A673 (cell line): ENCODE measurements around the gene BDKRB1.

Experiments used
- CTCF ChIP-seq: fragments of 300-800, 200-600 bp; sonication (generic); conservative IDR thresholded peaks from 2 replicates; pipeline ENCODE4 v1.5.1; 2017; ENCODE audit warnings: low read depth, mild to moderate bottlenecking, antibody characterized with exemption, low read length, moderate library complexity, mixed read lengths
- EZH2 ChIP-seq: fragments of 200-600 bp; sonication (generic); IDR thresholded peaks from 2 replicates; pipeline ENCODE4 v1.6.1; 2017; ENCODE audit warnings: borderline replicate concordance, low read depth, mild to moderate bottlenecking, mixed read lengths, antibody characterized with exemption, low read length; ENCODE audit not compliant: poor library complexity, severe bottlenecking

DNA sequence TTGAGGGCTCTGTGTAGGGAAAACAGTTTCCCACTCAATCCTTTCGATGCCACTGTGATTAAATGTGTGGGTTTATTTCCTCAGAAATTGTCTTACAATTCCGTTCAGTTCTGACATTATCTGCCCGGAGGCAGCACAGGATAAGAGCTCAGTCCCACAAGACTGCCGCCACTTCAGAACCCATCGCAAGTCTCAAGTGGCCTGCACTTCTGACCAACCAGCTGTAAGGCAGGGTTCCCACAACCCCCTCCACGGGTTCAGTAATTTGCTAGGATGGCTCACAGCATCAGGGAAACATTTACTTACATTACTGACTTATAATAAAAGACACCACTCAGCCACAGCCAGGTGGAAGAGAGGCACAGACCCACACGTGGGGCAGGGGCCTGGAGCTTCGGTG lies 34.2 kb upstream of the BDKRB1 start:
- TF ChIP-seq CTCF (no peak), EZH2 (no peak)
